GDM1 (cell line): ENCODE data around the gene RHBDF1.

Experiments used
- DNase-seq: peaks from one replicate; lab custom pipeline; 2025; lab: John Stamatoyannopoulos, UW

The RHBDF1 gene

DNA sequence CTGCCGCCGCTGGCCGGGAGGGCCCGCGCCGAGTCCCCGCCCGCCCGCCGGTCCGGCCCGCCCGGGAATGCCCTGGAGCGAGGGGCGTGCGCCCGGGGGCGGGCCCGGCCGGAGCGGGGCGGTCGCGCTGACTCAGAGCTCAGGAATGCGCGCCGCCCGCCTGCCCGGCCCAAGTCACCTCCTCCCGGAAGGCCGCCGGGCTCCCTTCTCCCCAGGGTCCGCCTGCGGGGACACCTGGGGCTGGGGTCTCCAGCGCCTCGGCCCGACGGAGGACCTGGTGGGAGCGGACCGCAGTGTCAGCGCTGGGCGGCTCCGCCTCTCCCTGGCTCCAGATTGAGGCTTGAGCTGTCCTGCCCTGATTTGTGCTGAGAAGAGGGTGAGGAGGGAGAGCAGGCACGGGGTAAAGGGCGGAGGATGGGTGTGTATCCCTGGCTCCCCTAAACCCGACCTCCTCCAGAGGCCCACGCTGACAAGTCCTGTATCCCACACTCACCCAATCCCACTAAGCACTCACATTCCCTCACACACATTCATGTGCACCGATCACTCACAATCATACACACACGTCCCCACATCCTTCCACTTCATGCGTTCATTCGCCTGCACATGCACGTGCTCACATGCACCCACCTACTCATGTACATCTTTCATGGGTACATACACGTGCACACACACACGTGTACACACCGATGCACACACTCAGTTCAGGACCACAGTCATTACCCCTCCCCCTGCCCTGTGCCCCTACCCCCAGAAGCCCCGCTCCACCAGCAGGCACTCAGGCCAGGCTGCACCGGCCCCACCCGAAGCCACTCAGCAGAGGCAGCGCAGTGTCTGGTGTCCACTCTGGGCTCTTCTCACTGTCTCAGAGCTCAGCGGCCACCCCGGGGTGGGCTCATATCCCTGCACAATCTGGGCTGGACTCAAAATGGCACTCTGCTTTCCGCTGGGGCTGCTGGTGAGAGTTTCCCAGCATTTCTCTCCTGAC lies at the start of gene RHBDF1:
Gene RHBDF1 (minus strand): TSS at position 71 of the 988 bp plus-strand sequence. CDS start 7,616 bp downstream, outside the sequence.
- DNase-seq: no peak

DNA sequence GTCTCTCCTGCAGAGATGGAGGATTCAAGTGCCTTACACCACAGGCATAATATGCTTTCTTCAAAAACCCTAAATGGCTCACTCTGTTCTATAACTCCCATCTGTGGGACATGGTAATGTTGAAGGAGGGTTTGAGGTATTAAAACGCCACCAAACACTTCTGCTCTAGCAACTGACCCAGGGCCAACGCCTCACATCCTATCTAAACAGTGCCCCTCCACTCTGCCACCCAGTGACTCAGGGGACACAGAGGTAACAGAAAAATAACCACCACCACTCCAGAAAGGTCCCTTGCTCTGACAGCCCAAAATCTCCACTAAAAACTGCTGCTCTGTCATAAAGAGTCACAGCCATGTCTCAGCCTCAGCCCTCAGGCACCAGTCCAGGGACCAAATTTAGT lies 48.3 kb upstream of the RHBDF1 start:
- DNase-seq: no peak

DNA sequence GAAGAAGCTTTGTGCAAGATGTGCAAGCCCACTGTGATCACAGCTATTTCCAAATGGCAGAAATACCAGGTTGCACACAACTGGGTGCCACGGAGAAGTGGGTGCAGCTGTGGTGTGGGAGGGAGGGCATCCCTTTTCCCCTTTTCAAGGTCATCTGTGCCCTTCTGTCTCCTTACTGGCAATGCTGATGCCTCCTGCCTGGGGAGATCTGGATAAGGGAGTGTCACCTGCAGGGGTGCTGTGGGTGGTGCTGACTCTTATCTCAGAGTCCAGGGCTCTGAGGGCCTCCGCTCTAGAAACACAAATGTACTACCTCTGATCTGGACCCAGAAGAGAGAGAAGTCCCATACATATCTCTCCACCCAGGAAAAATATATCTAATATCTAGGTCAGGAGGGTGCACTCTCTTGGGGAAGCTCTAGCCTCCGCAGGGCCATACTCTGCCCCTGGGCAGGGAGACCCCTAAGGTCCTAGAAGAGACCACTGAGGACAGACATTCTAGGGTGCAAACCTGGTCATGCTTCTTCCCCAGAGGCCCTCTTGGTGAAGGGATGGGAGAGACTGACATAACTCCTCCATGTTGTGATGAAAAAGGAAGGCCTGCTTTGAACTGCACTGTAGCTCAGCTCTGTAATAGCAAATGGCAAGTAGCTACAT lies 47.5 kb upstream of the RHBDF1 start:
- no peak for DNase-seq

- no peak for DNase-seq
Measured at GRCh38 chr16:119295-119694, 46.9 kb upstream of the RHBDF1 start.

- no peak for DNase-seq
Measured at GRCh38 chr16:118857-119256, 46.4 kb upstream of the RHBDF1 start.

DNA sequence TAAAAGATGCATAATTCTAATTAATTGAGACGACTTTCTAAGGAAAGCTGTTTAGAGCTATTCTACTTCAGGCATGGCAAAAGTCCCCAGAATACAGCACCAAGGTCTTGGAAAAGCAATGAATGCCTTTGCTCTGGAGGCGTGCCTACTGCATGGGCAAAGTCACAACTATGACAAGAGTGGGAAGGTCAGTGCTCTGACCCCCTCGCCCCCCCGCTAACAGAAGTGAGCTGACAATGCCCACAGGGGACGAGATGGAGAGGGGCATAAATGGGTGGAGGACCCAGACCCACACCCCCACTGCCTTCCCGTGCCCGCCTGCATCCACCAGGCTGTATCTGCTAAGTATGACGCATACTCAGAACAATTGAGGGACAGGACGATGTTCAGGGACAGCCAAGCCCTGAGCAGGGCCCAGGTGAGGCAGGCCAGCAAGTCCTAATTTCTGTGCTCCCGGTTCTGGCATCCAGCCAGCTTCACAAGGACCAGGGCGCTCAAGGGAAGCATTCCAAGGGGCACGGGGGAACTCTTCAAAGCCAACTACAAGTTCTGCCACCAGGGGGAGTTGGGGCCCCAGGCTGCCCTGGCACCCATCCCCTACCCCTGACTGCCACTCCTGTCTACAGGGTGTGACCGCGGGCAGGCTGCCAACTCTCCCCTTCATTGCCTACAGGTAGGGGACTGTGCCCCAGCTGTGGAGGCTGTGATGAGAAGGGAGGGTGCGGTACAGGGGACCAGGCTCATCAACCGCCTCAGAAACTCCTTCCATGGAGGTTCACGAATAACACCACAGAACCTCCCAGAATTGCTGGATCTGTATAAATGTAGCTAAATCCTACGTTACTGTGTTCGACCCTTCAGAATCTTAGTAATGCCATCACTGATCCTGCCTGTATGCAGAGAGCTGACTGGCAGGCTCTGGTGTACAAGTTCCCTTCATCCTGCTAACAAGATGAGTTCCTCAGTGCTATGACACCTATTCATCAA lies 45.2 kb upstream of the RHBDF1 start:
- peak; percentile 52 for DNase-seq

- no peak for DNase-seq
Measured at GRCh38 chr16:116015-116414, 43.6 kb upstream of the RHBDF1 start.

- no peak for DNase-seq
Measured at GRCh38 chr16:114327-114726, 41.9 kb upstream of the RHBDF1 start.

GRCh38 chr16:112153-112840 lies 39.9 kb upstream of the RHBDF1 start:
- no peak for DNase-seq

DNA sequence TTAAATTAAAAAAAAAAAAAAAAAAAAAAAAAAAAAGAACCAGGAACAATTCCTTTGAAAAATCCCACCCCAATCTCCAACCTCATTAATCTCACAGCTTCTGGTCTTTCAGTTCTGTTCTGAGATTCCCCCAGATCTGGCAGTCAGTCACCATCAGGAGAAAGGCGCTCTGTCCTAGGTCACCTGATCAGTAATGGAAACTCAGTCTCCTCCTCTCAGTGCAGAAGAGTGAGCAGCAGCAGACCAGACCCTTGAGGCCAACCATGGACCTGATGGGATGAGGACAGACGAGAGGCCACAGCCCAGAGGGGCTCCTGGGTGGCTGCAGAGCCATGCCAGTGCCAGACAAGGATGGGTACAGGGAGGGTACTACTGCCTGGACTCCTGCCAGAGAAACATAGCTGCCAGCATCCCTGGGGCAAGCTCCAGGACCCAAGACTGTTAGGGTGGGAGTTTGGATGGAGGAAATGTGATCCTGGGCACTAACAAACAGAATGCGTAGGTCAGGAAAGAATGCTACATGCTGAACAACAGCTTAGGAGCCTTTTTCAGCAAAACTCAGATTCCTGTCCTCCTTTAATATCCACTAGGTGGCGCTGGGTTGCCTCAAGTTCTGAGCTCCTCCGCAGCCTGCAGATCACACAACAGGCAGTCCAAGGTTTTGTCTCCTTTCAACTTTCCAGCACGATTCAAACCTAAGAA lies 34.3 kb upstream of the RHBDF1 start:
- DNase-seq: peak; percentile 45

GRCh38 chr16:105521-105920 lies 33.1 kb upstream of the RHBDF1 start:
- no peak for DNase-seq

DNA sequence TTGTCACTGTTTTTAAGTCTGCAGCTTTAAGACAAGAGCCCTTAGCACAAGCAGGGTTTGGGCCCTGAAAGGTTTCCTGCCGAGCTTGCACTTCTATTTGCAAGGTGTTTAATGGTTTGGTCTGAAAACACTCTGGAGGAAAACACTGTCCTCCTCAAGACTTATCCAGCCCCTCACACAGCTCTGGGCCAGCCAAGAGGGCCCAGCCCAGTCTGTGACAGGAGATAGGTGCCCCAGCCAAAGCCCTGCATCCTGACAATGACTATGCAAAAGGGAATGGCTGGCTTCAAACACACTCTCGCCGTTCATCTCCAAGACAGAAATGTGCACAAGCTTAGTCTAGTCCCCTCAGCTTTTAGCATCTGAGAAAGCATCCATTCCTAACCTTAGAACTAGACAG lies 32.5 kb upstream of the RHBDF1 start:
- no peak for DNase-seq

- DNase-seq: no peak
Measured at GRCh38 chr16:104355-104754, 31.9 kb upstream of the RHBDF1 start.

DNA sequence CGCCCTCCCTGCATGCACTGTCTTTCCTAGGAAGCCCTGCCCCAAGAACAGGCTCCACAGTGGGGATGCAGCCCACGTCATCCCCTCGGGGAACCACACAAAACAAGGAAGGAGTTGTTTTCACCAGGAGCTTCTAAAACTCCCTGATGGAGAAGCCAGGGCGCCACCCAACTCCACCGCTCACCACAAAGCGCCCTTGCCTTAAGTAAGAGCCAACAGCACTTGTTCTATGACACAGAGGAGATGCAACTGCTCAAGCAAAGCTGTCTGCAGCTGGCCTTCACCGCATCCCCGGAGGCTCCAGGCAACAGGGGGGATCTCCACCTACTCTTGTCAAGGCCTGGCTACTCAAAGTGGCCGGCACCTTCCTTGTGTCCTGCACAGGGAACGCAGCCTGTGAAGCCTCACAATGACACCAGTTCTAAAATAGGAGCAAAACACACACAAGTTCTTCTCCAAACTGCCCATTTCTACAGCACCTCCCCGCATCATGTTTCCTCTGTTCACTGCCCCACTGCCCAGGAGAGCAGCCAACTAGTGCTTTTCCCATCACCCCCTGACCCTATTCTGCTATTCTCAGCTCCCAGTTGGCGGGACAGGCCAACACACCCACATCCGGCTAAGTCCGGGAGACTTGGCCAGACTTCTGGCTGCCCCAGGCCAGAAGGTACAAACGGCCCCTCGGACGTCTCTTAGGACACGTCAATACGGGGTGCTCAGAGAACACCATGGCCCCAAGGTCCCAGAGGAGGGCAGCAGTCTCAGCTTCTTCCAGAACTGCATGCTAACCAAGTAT lies 29.8 kb upstream of the RHBDF1 start:
- no peak for DNase-seq

DNA sequence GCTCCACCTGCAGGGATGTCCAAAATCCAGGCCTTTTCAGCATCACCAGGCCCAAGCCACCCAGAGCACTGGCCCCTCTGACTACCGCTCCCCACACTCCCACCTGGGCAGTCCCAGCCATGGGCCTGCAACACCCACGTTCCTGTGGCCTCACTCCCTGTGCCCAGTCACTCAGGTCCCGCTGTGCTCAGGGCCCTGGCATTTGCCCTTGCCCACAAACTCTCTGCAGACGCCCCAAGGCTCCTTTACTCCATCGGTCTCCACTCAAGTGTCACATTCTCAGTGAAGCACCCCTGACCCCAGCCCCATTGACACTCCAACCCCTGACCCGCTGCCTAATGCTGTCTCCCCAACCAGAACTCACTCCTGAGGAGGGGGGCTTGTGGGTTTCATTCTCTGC lies 29.2 kb upstream of the RHBDF1 start:
- no peak for DNase-seq

DNA sequence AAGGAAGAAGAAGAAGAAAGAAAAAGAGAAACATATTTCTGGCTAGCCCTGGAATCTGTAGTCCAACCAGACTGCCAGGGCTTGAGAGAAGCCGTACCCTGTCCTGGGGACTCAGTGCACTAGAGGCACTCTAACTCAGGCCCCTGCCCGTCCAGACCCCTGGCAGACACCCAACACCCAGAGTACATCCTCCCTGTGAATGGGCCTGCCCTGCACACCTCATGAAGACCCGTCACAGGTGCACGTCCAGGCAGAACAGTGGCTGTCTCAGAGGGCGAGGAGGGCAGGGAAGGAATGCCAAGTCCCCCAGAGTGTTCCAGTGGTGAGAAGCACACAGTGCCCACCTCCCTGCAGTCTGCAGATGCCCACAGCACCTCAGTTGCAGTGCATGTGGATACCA lies 28.6 kb upstream of the RHBDF1 start:
- DNase-seq: no peak

DNA sequence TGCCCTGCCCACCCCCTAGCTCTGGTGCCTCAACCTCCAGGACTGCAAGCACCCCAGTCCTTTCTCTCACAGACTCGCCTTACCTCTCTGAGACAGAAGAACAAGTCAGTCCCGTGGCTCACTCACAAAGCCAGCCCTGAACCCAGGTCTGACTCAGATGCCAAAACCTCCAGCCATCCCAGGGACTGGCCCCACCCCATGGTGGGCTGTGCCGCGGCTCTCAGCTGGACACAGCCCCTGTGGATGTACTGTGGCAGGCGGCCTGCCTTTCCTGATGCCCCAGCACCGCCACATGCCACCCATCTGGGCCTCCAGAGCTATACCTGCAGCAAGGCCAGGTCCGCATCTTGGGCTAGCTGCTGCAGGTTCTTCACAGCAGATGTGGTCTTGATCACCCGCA lies 25.4 kb upstream of the RHBDF1 start:
- DNase-seq: no peak

DNA sequence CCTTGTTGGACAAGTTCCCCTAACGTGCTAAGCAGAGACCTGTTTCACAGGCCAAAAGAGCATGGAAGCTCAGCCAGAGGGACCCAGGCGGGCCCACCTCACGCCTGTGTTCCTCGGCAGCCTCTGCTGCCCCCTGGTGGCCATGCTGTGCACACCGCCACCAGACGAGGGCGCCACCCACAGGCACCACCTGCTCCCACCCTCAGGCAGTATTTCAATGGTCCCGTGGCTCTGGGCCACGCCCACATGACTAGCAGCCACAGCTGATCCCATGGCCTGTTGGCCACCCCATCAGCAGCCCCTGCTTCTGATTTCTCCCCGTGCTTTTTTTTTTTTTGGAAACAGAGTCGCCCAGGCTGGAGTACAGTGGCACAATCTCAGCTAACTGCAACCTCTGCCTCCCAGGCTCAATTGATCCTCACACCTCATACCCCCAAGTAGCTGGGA lies 24.5 kb upstream of the RHBDF1 start:
- DNase-seq: peak; percentile 87

- no peak for DNase-seq
Measured at GRCh38 chr16:94918-95265, 22.5 kb upstream of the RHBDF1 start.
